Measurements from ENCODE around the gene FNBP1.

GRCh38 chr9:130018265-130018664 is 24.7 kb downstream of the FNBP1 start:
- TF ChIP-seq CTCF (IDR thresholded peaks at IDR 0.05; ENCODE audit: insufficient read depth, low read depth, low read length) (no peak), EZH2 (IDR thresholded peaks at IDR 0.05; ENCODE audit: insufficient read depth, low read length) (no peak)
